ENCODE measurements around the gene PRPS1.

DNA sequence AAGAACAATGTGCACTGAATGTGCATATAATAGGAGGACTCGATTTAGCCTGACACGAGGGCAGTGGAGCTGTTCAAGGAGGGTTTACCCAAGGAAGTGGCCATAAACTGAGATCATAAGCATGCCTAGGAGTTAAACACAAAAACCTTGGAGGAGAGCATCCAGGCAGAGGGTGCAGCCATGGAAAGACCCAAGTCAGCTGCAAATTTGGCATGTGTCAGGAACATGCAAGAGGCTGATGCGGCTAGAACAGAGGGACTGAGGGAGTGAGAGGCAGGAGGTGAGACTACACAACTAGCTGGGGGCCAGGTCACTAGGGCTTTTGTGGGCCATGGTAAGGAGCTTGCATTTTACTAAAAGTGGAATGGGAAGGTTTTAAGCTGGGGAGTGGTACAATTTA is 55.6 kb downstream of the PRPS1 start:
- no peak for TF ChIP-seq POLR2A (IDR thresholded peaks at IDR 0.05)
- TF ChIP-seq, protein P1, sequence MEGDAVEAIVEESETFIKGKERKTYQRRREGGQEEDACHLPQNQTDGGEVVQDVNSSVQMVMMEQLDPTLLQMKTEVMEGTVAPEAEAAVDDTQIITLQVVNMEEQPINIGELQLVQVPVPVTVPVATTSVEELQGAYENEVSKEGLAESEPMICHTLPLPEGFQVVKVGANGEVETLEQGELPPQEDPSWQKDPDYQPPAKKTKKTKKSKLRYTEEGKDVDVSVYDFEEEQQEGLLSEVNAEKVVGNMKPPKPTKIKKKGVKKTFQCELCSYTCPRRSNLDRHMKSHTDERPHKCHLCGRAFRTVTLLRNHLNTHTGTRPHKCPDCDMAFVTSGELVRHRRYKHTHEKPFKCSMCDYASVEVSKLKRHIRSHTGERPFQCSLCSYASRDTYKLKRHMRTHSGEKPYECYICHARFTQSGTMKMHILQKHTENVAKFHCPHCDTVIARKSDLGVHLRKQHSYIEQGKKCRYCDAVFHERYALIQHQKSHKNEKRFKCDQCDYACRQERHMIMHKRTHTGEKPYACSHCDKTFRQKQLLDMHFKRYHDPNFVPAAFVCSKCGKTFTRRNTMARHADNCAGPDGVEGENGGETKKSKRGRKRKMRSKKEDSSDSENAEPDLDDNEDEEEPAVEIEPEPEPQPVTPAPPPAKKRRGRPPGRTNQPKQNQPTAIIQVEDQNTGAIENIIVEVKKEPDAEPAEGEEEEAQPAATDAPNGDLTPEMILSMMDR (IDR thresholded peaks at IDR 0.05): no peak
- no peak for TF ChIP-seq EP300 (IDR thresholded peaks at IDR 0.05)
- TF ChIP-seq POLR2AphosphoS5 (IDR thresholded peaks at IDR 0.05): no peak

All from gastroesophageal sphincter (tissue), 3 donors.